Neuronal stem cell (in vitro differentiated cells): ENCODE results near the gene ABCG8.

Experiments used
- DNase-seq: peaks from one replicate; pipeline ENCODE4 v3.0.0-alpha.2; 2013; ENCODE audit warnings: low spot score
- H2AFZ ChIP-seq: one replicate; pipeline ENCODE4 v1.6.1; 2013; ENCODE audit warnings: mild to moderate bottlenecking, low read length, inconsistent platforms
- H2AK5ac ChIP-seq: 2 replicates; pipeline ENCODE4 v1.6.1; 2013; ENCODE audit warnings: low read depth, mild to moderate bottlenecking, inconsistent platforms, low read length, moderate library complexity, mixed read lengths
- H2BK120ac ChIP-seq: 2 replicates; pipeline ENCODE4 v1.6.1; 2013; ENCODE audit warnings: low read depth, mild to moderate bottlenecking, inconsistent platforms, low read length, moderate library complexity, mixed read lengths
- H2BK12ac ChIP-seq: one replicate; pipeline ENCODE4 v1.6.1; 2013; ENCODE audit warnings: low read length, inconsistent platforms
- H2BK15ac ChIP-seq: 2 replicates; pipeline ENCODE4 v1.6.1; 2013; ENCODE audit warnings: mild to moderate bottlenecking, low read length, inconsistent platforms, mixed read lengths
- H2BK5ac ChIP-seq: one replicate; pipeline ENCODE4 v1.6.1; 2013; ENCODE audit warnings: inconsistent platforms, mild to moderate bottlenecking, low read length, moderate library complexity
- H3K14ac ChIP-seq: one replicate; pipeline ENCODE4 v1.6.1; 2013; ENCODE audit warnings: low read length, inconsistent platforms
- H3K18ac ChIP-seq: 2 replicates; pipeline ENCODE4 v1.6.1; 2013; ENCODE audit warnings: low read length, inconsistent platforms
- H3K23ac ChIP-seq: 2 replicates; pipeline ENCODE4 v1.6.1; 2013; ENCODE audit warnings: low read depth, mild to moderate bottlenecking, mixed read lengths, low read length, inconsistent platforms; ENCODE audit not compliant: poor library complexity
- H3K27ac ChIP-seq: replicated peaks from 3 replicates; pipeline ENCODE4 v1.5.1; 2013; ENCODE audit warnings: low read length, inconsistent platforms
- H3K27me3 ChIP-seq, 3 experiments: 2 replicates each; pipeline ENCODE4 v1.6.1; 2013; ENCODE audit warnings: low read length in 3 of 3, mild to moderate bottlenecking in 2 of 3, inconsistent platforms in 1 of 3, low read depth in 1 of 3, mixed read lengths in 1 of 3, moderate library complexity in 1 of 3; ENCODE audit not compliant: control insufficient read depth in 3 of 3, insufficient read depth in 3 of 3
- H3K36me3 ChIP-seq, 2 donors: replicated peaks in 1 of 2; 2 replicates each; pipeline ENCODE4 v1.6.1; 2013; ENCODE audit warnings: low read length in 2 of 2; ENCODE audit not compliant: control insufficient read depth in 2 of 2, insufficient read depth in 2 of 2
- H3K4ac ChIP-seq: 2 replicates; pipeline ENCODE4 v1.6.1; 2013; ENCODE audit warnings: inconsistent platforms, mild to moderate bottlenecking, low read length, moderate library complexity
- H3K4me1 ChIP-seq, 2 donors: 1 replicate in 1 of 2; 2 replicates in 1 of 2; pipeline ENCODE4 v1.6.1; 2013; ENCODE audit warnings: low read length in 2 of 2, low read depth in 1 of 2; ENCODE audit not compliant: control insufficient read depth in 2 of 2, insufficient read depth in 1 of 2
- H3K4me2 ChIP-seq: one replicate; pipeline ENCODE4 v1.6.1; 2013; ENCODE audit warnings: mild to moderate bottlenecking, low read length, inconsistent platforms; ENCODE audit not compliant: insufficient read depth, poor library complexity, severe bottlenecking
- H3K4me3 ChIP-seq, 2 donors: 2 replicates each; pipeline ENCODE4 v1.5.1; 2013; ENCODE audit warnings: low read length in 2 of 2, mild to moderate bottlenecking in 2 of 2, inconsistent platforms in 1 of 2, moderate library complexity in 1 of 2
- H3K79me1 ChIP-seq: one replicate; pipeline ENCODE4 v1.6.1; 2013; ENCODE audit warnings: low read depth, mild to moderate bottlenecking, inconsistent platforms, low read length, moderate library complexity
- H3K9ac ChIP-seq: one replicate; pipeline ENCODE4 v1.6.1; 2013; ENCODE audit warnings: mild to moderate bottlenecking, low read depth, low read length, inconsistent platforms; ENCODE audit not compliant: poor library complexity
- H3K9me3 ChIP-seq, 2 donors: replicated peaks in 1 of 2; 2 replicates each; pipeline versions ENCODE3 to v1.6.1; 2013; ENCODE audit warnings: low read length in 2 of 2, mild to moderate bottlenecking in 2 of 2, inconsistent platforms in 1 of 2, low read depth in 1 of 2, mixed read lengths in 1 of 2, moderate library complexity in 1 of 2; ENCODE audit not compliant: control insufficient read depth in 2 of 2, insufficient read depth in 1 of 2
- H4K8ac ChIP-seq: one replicate; pipeline ENCODE4 v1.6.1; 2013; ENCODE audit warnings: low read depth, mild to moderate bottlenecking, inconsistent platforms, low read length, moderate library complexity
- H4K91ac ChIP-seq: one replicate; pipeline ENCODE4 v1.6.1; 2013; ENCODE audit warnings: low read length, low read depth, mild to moderate bottlenecking, inconsistent platforms; ENCODE audit not compliant: poor library complexity
- WGBS, 2 donors: extraction: QIAGEN DNeasy Blood & Tissue Kit; methylation state at CpG; one replicate each; pipeline ENCODE4 v1.1.7; 2013; ENCODE audit warnings: missing lambda C conversion rate in 2 of 2, mixed read lengths in 1 of 2; ENCODE audit not compliant: insufficient read length in 2 of 2, insufficient replicate concordance in 1 of 2; ENCODE audit errors: extremely low coverage in 2 of 2; 5-methylcytosine and 5-hydroxymethylcytosine counted together

The ABCG8 gene

DNA sequence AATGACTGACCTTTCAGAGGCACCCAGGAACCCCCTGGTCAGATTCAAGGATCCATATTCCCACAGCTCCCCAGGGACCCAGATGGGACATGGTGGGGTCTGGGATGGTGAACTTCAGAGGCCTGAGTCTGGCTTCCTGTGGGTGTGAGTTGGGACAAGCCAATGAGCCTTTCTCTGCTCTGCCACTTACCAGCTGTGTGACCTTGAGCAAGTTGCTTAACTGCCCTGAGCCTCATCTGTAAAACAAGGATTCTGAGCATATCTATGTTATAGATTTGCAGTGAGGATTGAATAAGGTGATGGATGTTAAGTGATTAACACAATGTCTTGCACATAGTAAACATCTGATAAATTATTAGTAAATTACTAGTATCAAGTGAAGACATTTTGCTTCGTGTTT is 6.4 kb downstream of the ABCG8 start:
- H2AFZ ChIP-seq: no peak overlapping the region
- peaks cover 0 to 2% of the 10 kb centered on the region in 2 donors for H3K4me1 ChIP-seq
- no peak overlapping the region for H3K14ac ChIP-seq
- no peak overlapping the region for H3K9ac ChIP-seq
- H3K79me1 ChIP-seq: no peaks in the 10 kb centered on the region
- H3K4me2 ChIP-seq: no peak overlapping the region
- no peak overlapping the region for H3K4ac ChIP-seq
- H2BK15ac ChIP-seq: no peak overlapping the region
- no peaks in the 10 kb centered on the region for H3K9me3 ChIP-seq
- H3K23ac ChIP-seq: no peak overlapping the region
- H2AK5ac ChIP-seq: no peak overlapping the region
- WGBS, 2 donors: no CpG with 5 or more reads among the region's 1 CpG
- no peaks in the 10 kb centered on the region for H3K36me3 ChIP-seq
- no peak overlapping the region for H2BK5ac ChIP-seq
- no peak overlapping the region for H4K91ac ChIP-seq
- DNase-seq: no peak
- H2BK12ac ChIP-seq: no peak overlapping the region
- no peak overlapping the region for H3K18ac ChIP-seq
- H3K4me3 ChIP-seq: no peak overlapping the region
- H3K27me3 ChIP-seq: peaks cover 0 to 2% (median 0%) of the 10 kb centered on the region in 3 experiments
- no peak overlapping the region for H2BK120ac ChIP-seq
- H4K8ac ChIP-seq: no peak overlapping the region
- H3K27ac ChIP-seq: no peak overlapping the region

DNA sequence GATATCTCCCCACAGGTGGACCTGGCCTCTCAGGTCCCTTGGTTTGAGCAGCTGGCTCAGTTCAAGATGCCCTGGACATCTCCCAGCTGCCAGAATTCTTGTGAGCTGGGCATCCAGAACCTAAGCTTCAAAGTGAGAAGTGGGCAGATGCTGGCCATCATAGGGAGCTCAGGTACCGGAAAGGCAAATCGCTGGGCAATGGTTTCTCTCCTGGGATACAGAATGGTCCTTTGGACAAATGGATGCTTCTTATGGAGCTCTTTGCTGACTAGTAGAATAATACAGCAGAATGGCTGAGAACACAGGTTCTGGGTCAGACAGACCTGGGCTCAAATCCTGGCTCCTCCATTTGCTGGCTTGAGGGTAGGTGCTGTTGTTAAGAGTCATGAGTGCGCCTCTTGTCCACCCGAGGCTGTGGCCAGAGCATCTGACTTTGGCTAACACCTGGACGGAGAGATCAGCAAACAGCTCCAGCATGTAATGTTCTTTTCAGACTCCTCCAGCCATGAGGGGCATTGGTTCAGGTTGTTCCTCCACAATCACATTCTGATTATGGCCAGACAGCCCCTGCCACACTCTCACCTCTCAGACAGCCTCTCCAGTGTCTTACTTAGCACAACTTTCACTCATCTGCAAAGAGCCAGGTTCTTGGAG is 7.5 kb downstream of the ABCG8 start:
- no peak overlapping the region for H2BK120ac ChIP-seq
- no peak overlapping the region for H4K8ac ChIP-seq
- H3K4me1 ChIP-seq: no peaks in the 10 kb centered on the region
- no peak overlapping the region for H2BK5ac ChIP-seq
- H3K4ac ChIP-seq: no peak overlapping the region
- no peak overlapping the region for H2AK5ac ChIP-seq
- H3K4me3 ChIP-seq: no peak overlapping the region
- H3K79me1 ChIP-seq: no peaks in the 10 kb centered on the region
- H2BK12ac ChIP-seq: no peak overlapping the region
- no peak overlapping the region for H2AFZ ChIP-seq
- DNase-seq: no peak
- H2BK15ac ChIP-seq: no peak overlapping the region
- peaks cover 0 to 2% (median 0%) of the 10 kb centered on the region in 3 experiments for H3K27me3 ChIP-seq
- H3K14ac ChIP-seq: no peak overlapping the region
- no peak overlapping the region for H4K91ac ChIP-seq
- WGBS, 2 donors: no CpG with 5 or more reads among the region's 5 CpGs
- no peak overlapping the region for H3K9ac ChIP-seq
- H3K27ac ChIP-seq: no peak overlapping the region
- no peaks in the 10 kb centered on the region for H3K36me3 ChIP-seq
- H3K18ac ChIP-seq: peak overlapping the region; percentile 0
- H3K23ac ChIP-seq: no peak overlapping the region
- no peak overlapping the region for H3K4me2 ChIP-seq
- H3K9me3 ChIP-seq: no peaks in the 10 kb centered on the region

DNA sequence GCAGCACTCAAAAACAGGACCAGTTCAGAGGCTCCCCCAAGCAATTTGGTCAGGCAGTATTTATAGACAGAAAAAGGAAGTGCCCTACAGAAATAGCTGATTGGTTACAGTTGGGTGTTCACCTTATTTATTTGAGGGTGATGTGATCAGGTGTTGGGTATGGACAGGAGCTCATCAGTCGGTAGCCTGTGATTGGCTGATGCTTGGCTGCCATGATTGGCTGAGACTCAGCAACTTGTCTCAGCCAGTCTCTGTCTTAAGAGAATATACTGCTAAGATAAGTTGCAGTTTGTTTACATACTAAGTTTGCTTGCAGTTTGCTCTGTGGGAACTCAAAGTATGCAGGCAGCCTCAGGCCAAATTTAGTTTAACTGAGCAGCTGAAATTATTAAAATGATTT is 9.4 kb downstream of the ABCG8 start:
- H2AK5ac ChIP-seq: no peak overlapping the region
- DNase-seq: no peak
- WGBS, 2 donors: no CpG with 5 or more reads among the region's 1 CpG
- no peak overlapping the region for H3K23ac ChIP-seq
- no peak overlapping the region for H2AFZ ChIP-seq
- H3K9me3 ChIP-seq: no peaks in the 10 kb centered on the region
- H3K27me3 ChIP-seq: peaks cover 0 to 6% (median 0%) of the 10 kb centered on the region in 3 experiments
- no peak overlapping the region for H2BK5ac ChIP-seq
- no peak overlapping the region for H4K91ac ChIP-seq
- H2BK120ac ChIP-seq: no peak overlapping the region
- H3K36me3 ChIP-seq: no peaks in the 10 kb centered on the region
- H4K8ac ChIP-seq: no peak overlapping the region
- H3K79me1 ChIP-seq: no peaks in the 10 kb centered on the region
- no peak overlapping the region for H2BK15ac ChIP-seq
- H3K4me3 ChIP-seq: no peak overlapping the region
- no peak overlapping the region for H2BK12ac ChIP-seq
- H3K14ac ChIP-seq: no peak overlapping the region
- no peak overlapping the region for H3K4me2 ChIP-seq
- no peak overlapping the region for H3K18ac ChIP-seq
- H3K9ac ChIP-seq: no peak overlapping the region
- H3K4me1 ChIP-seq: no peaks in the 10 kb centered on the region
- no peak overlapping the region for H3K27ac ChIP-seq
- no peak overlapping the region for H3K4ac ChIP-seq

DNA sequence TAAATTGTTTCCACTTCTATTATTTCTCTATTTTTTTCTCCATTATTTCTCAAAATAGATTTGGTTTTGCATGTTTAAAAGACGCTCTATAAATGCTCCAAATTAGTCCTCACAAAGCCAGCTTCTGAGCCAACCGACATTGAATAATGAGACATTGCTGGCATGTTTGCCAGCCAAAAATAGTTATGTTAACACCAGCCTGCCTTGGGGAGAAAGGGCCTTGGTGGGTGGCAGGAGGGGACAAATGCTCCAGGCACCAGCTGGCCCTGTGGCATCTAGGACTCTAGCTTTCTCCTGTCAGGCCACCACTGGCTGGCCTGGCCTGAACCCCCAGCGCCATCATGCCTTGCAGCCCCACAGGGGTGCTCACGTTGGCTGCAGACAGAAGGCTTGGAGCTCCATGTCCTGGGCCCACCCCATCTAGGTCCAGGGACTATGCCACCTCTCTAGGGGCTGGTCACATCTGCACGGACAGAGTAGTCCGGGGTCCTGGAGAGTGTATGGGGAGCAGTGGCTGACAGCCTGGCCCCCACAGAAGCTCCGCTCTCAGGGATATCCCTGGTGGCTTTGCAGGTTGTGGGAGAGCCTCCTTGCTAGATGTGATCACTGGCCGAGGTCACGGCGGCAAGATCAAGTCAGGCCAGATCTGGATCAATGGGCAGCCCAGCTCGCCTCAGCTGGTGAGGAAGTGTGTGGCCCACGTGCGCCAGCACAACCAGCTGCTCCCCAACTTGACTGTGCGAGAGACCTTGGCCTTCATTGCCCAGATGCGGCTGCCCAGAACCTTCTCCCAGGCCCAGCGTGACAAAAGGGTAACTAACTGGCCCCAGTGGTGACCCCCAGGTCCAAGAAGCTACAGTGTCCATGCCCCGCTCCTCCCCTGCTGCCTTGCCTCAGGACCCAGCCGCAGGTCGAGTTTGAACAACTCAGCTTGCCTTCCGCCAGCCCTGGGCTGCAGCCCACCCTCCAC is 12.5 kb downstream of the ABCG8 start:
- H3K27ac ChIP-seq: no peak overlapping the region
- no peak for DNase-seq

More for the DNA sequence above, 12.5 kb downstream of the ABCG8 start:
- no peak overlapping the region for H3K23ac ChIP-seq
- H3K9ac ChIP-seq: no peak overlapping the region
- H4K8ac ChIP-seq: peak overlapping the region; percentile 25
- no peak overlapping the region for H2BK5ac ChIP-seq
- H3K79me1 ChIP-seq: no peaks in the 10 kb centered on the region
- no peak overlapping the region for H3K4me2 ChIP-seq
- no peaks in the 10 kb centered on the region for H3K9me3 ChIP-seq
- no peak overlapping the region for H3K4ac ChIP-seq
- H2AK5ac ChIP-seq: no peak overlapping the region
- no peak overlapping the region for H2BK12ac ChIP-seq
- peak overlapping the region; percentile 52 for H3K18ac ChIP-seq
- H3K4me3 ChIP-seq: no peak overlapping the region
- no peak overlapping the region for H3K14ac ChIP-seq
- no peaks in the 10 kb centered on the region for H3K4me1 ChIP-seq
- H2BK15ac ChIP-seq: no peak overlapping the region
- WGBS, 2 donors: no CpG with 5 or more reads among the region's 20 CpGs
- H4K91ac ChIP-seq: peak overlapping the region; percentile 17
- H3K36me3 ChIP-seq: no peaks in the 10 kb centered on the region
- no peak overlapping the region for H2AFZ ChIP-seq
- no peak overlapping the region for H2BK120ac ChIP-seq
- H3K27me3 ChIP-seq: peaks cover 0 to 6% (median 0%) of the 10 kb centered on the region in 3 experiments
